Measurements from ENCODE around the gene SLC12A4.

- no peak for TF ChIP-seq FOSB (CRISPR knock-in tag; IDR thresholded peaks at IDR 0.05)
- TF ChIP-seq POLR2A (IDR thresholded peaks at IDR 0.05; ENCODE audit: low read length): no peak
- no peak for TF ChIP-seq CBX2 (IDR thresholded peaks at IDR 0.05; ENCODE audit: borderline replicate concordance, low read depth)
- TF ChIP-seq RAD21 (conservative IDR thresholded peaks at IDR 0.05 in 1 of 2, IDR thresholded peaks at IDR 0.05 in 1 of 2): no peak
- TF ChIP-seq CTCF (IDR thresholded peaks at IDR 0.05): no peak
Observed at GRCh38 chr16:67936880-67937605, 31.4 kb downstream of the SLC12A4 start.

All from A549 (cell line).